NCI-H82 treated with DMSO at 0.1 percent for 48 hours (cell line): ENCODE data around the gene CNGA3.
"Not testable (repeated sequence)": the region's sequence is repeated elsewhere in the genome, so short reads cannot be mapped to it uniquely, and the experiment has no call there.

ENCODE experiments used
- DNase-seq: peaks from one replicate; lab custom pipeline; 2025; ENCODE audit not compliant: unreplicated experiment; lab: John Stamatoyannopoulos, UW

CNGA3 gene

DNA sequence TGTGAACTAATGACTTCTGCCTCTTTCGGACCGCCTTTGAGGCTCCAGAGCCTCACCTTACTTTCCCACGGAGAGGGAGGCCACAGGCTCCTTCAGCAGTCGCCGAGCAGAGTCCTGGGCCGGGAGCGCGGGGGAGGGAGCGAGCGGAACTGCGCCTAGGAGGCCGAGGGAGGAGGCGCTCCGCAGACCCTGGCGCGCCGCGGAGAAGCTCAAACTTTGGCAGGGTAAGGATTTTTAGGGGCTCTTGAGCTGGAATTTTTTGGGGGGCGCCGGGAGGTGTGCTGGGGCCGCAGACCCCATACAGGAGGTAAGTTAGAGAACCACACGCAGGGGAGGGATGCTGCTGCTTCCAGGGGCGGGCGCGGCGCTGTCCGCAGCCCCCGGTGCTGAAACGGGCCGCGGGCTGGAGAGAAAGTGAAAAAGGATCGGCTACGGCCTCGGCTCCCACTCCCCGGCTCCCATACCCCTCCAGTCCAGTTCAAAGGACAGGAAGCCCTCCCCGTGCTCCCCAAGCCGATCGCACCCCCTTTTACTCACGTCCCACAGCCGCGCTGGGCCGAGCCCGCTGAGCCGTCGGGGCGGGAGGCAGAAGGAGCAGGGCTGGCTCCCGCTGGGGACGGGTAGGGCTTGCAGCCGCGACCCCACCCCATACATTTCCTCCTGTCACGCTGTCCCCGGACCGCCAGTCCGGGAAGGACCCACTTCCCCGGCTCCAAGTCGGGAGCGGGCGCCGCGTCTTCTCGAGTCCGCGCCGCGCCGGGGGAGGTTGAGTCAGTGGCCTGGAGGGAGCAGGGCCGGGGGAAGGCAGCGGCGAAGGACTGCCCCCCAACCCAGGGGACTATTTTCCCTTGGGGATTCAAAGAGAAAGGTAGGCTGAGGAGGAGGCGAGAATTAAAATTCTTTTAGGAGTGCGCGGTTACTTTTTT, at the start of gene CNGA3:
Gene CNGA3 (plus strand): TSS at position 146 of the 926 bp plus-strand sequence. CDS start 23,520 bp downstream, outside the sequence.
- DNase-seq: no peak

GRCh38 chr2:98297817-98298682, 48.2 kb upstream of the CNGA3 start:
- DNase-seq: no peak

GRCh38 chr2:98298683-98299164, 47.5 kb upstream of the CNGA3 start:
- DNase-seq: no peak

DNA sequence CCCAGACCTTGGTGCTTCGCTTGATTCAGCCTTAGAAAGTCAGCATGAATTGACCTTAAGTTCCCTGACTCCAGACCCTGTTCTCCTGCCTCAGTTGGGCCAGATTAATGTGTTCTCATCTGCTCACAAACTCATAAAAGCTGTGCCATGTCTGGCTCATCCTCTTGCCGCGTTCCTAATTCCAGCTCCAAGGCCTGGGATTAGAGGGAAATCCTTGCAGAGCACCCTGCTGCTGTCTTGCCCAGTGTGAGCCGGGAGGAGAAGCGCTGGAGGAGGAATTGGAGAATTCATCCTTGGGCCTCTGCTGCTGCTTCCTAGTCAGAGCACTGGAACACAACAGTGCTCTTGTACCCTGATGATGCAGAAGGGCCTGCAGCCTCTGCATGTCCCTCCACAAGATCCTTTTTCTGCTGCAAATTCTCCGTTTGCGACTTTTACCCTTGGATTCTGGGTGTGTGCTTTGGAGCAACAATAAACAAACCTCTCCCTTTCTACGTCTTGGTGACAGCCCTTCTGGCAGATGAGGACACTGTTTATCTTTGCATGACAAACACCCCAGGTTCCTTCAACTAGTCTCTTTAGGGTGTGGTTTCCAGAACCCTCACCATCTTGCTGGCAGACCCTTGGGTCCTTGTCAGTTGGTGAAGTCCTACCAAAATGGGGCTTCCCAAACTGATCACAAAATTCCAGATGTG, 46.9 kb upstream of the CNGA3 start:
- peak; percentile 53 for DNase-seq

GRCh38 chr2:98300141-98300874, 45.9 kb upstream of the CNGA3 start:
- DNase-seq: no peak

GRCh38 chr2:98301469-98301868, 44.8 kb upstream of the CNGA3 start:
- DNase-seq: no peak

DNA sequence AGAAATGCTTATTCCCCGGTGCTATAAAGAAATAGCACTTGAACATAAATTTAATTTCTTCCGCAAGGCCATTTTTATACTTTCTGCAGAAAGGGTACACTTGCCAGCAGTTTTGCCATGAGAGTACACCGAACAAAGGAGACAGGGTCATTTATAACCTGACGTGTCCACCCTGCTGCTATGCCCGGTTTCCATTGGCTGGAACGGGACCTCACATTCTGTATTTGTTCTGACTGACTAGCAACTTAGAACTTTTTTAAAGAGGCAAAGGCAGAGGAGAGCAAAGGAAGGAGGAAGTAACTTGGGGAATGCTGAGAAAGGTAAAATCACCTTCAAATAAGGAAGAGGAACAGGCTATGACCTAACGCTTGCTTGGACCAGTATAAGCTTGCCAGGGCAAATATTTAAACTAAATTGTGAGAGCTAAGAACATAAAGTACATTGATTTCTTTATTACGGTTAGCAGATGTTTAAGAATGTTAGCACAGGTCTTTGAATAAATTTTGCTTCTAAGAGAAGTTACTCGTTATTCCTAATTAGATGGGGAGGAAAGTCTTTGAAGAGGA, 39.0 kb upstream of the CNGA3 start:
- DNase-seq: not testable (repeated sequence)

DNA sequence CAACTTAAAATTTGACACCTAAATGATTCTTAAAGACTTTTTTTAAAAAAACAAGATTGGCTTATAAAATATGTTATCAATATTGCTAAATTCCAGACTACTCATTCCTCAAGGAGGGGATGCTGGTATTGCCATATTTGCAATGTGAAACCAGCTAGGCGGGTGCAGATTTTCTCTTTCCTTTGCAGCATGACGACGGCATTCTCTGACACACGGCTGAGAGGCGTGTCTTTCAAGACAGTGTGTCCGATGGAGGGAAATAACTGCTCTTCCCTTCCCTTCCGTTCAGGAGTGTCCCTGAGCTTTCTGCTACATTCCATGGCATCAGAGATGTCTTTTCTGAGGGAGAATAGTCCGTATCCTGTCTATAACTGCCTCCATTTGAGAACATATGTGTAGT, 38.2 kb upstream of the CNGA3 start:
- no peak for DNase-seq

- no peak for DNase-seq
Measured at GRCh38 chr2:98308532-98308931, 37.7 kb upstream of the CNGA3 start.

DNA sequence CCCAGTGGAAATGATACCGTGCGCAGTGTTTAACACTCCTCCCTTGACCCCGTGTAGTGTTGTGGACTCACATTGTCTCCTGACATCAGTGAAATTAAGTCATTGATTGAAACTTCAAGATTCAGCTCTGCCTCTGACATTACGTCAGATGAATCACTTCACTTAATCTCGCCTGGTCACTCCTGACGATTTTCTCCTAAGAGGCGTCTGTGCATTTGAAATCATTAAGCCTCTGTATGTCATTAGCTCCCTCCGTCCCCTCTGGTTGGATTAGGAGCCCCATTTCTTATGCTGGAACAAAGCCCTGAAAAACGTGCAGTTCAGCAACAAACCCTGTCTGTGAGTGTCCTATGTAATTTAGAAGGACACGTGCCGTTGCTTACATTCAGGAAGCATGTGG, 36.7 kb upstream of the CNGA3 start:
- DNase-seq: no peak

DNA sequence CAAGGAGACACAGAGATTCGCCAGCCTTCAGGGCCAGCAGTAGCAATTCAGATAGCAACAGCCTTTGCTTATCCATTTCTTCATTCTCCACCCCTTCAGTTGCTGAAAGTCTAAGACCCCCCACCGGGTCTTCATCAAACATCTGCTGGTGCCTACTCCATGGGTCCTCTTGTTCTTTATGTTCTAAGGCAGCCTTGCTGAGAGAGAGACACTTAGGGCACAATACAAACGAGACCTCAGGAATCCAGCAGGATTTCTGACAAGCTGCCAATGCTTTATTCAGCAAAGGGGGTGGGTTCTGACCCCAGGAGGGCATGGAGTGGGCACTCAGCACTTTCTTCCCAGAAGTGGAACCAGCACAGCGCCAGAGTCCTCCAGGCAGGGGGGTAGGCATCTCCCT, 36.2 kb upstream of the CNGA3 start:
- no peak for DNase-seq

- DNase-seq: no peak
Measured at GRCh38 chr2:98311090-98311489, 35.2 kb upstream of the CNGA3 start.

GRCh38 chr2:98311771-98312545, 34.3 kb upstream of the CNGA3 start:
- DNase-seq: no peak

DNA sequence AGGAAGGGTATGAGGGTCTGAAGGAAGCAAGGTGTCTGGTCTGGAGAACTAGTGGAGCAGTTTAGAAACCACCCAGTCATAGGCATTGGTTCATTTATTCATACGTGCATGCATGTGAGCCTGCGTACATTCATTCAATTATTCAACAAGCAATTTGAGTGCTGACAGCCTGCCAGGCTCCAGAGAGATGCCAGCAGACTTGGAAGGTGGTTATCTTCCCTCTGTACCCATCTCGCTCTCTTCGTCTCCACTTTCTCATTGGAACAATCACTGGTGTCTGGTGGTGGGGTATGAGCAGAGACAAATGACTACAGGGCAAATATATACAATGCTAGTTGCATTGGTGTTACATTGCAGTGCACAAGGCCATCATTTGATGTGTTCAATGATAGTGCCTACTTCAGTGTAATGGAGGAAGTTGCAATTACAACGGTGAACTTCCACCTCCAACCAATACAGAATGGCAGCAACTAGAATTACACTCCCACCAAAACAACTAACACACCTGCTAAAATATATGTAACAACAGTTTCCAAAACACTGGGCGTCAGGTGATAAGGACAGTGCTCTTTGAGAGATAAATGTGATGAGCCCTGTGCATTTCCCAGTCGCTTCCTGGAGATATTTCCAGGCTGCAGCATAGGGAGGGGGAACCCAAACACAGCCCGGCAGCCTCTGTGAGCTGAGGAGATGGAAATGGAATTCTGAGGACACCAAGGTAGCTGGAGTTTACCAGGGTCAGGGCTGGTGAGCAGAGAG, 32.6 kb upstream of the CNGA3 start:
- no peak for DNase-seq

DNA sequence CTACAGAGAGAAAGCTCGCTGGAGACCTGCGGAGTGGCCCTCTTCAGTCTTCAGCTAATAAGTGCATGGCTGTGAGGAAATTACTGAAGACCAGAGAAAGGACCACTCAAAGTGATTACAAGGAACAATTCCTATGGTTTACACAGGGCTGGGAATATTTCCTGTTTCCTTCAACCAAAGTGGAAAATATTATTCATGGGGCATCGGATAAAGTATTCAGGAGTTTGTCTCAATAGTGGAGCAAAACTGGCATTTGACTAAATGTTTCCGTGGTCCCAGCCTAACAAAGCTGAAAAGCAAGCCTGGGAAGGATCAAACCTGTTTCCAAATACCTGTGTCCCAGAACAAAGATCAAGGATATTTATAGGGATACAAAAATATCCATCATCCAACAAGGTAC, 32.0 kb upstream of the CNGA3 start:
- DNase-seq: no peak

DNA sequence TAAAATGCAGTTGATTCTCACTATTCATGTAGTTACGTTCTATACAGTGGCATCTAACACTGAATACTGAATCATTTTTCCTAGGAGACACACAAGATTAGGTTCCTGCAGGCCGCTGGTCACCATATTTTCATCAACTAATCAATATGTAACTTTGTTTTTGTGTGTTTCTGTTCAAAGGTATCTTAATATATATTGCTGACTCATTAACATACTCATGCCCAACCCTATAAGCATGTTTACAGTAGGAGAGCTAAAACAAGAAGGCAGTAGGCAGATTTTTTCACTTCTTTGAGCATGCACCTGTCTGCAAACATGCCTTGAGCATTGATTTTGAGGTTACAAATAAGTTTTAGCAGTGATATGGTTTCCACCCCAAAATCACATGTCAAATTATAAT, 30.3 kb upstream of the CNGA3 start:
- no peak for DNase-seq

GRCh38 chr2:98317214-98317613, 29.0 kb upstream of the CNGA3 start:
- no peak for DNase-seq

DNA sequence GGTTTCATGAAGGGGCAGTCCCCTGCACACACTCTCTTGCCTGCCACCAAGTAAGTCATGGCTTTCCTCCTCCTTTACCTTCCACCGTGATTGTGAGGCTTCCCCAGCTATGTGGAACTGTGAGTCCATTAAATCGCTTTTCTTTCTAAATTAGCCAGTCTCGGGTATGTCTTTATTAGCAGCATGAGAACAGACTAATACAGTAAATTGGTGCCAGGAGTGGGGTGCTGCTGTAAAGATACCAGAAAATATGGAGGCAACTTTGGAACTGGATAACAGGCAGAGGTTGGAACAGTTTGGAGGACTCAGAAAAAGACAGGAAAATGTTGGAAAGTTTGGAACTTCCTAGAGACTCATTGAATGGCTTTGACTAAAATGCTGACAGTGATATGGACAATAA, 26.1 kb upstream of the CNGA3 start:
- DNase-seq: not testable (repeated sequence)

DNA sequence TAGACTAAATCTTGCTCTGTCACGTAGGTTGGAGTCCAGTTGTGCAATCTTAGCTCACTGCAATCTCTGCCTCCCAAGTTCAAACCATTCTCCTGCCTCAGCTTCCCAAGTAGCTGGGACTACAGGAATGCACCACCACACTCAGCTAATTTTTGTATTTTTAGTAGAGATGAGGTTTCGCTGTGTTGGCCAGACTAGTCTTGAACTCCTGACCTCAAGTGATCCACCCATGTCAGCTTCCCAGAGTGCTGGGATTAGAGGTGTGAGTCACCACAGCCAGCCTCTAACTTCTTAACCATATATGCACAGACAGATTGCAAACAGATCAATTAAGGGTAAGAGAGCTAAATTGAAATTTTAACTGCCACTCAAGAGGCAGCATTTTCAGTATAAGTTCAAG, 22.1 kb upstream of the CNGA3 start:
- DNase-seq: no peak
